Bronchial epithelial cell (primary cell): ENCODE measurements around the gene RND3. TPM values are rescaled to one million over a fixed set of nuclear protein-coding genes. Genes with fewer than 3 reads are reported as not detected.

Experiments
- DNase-seq: peaks from one replicate; pipeline ENCODE4 v3.0.0-alpha.2; 2010; ENCODE audit warnings: low read depth
- FAIRE-seq: peaks from 2 replicates; lab custom pipeline; 2011; peaks lifted over from hg19 to GRCh38; lab: Jason Lieb, UNC
- H3K27me3 ChIP-seq: 2 replicates; pipeline ENCODE4 v1.5.1; 2011; ENCODE audit warnings: low read length; ENCODE audit not compliant: control insufficient read depth, insufficient read depth
- H3K36me3 ChIP-seq: 2 replicates; pipeline ENCODE4 v1.5.1; 2011; ENCODE audit warnings: low read length; ENCODE audit not compliant: control insufficient read depth, insufficient read depth
- H3K4me3 ChIP-seq: 2 replicates; pipeline ENCODE4 v1.5.1; 2011; ENCODE audit warnings: mild to moderate bottlenecking, low read depth, low read length, control low read depth
- total RNA-seq: library from RNA; depleted of rRNA; stranded (reverse); fragments of >200 nt; gene quantifications from 2 replicates; pipeline ENCODE4 v1.2.1, GENCODE V29; 2014
- TF ChIP-seq, protein P1 (sequence below): IDR thresholded peaks from 2 replicates; pipeline ENCODE4 v1.5.1; 2011; ENCODE audit warnings: mild to moderate bottlenecking, moderate library complexity, low read length, control low read depth, inconsistent platforms; ENCODE audit not compliant: insufficient read depth, severe bottlenecking

RND3 gene
- total RNA-seq, 1 donor from 2014 or later: 260 TPM

- Histone ChIP-seq H3K27me3 (no peaks in the 10 kb centered on the region), H3K36me3 (no peaks in the 10 kb centered on the region), H3K4me3 (no peak overlapping the region)
- TF ChIP-seq, protein P1, sequence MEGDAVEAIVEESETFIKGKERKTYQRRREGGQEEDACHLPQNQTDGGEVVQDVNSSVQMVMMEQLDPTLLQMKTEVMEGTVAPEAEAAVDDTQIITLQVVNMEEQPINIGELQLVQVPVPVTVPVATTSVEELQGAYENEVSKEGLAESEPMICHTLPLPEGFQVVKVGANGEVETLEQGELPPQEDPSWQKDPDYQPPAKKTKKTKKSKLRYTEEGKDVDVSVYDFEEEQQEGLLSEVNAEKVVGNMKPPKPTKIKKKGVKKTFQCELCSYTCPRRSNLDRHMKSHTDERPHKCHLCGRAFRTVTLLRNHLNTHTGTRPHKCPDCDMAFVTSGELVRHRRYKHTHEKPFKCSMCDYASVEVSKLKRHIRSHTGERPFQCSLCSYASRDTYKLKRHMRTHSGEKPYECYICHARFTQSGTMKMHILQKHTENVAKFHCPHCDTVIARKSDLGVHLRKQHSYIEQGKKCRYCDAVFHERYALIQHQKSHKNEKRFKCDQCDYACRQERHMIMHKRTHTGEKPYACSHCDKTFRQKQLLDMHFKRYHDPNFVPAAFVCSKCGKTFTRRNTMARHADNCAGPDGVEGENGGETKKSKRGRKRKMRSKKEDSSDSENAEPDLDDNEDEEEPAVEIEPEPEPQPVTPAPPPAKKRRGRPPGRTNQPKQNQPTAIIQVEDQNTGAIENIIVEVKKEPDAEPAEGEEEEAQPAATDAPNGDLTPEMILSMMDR: no peak
- FAIRE-seq (no peak), DNase-seq (peak; percentile 95)
Observed at GRCh38 chr2:150520887-150521664, 33.6 kb upstream of the RND3 start.

DNA sequence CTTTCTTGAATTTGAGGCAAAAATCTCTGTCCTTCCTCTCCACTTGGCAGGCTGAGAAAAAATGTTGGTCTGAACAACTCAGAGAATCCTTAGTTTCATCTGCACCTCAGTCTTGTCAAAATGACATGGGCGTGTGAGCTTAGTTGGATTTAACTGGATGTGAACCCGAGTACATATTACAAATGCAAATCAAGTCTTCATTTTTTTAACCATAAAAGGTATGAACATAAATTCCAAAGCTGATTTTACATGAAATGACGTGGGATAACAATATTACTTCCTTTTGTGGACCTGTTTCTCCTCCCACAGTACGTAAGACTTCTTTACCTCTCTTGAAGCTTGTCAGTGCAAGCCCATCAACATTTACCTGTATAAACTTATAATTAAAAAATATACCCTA is 32.6 kb upstream of the RND3 start:
- FAIRE-seq: no peak
- Histone ChIP-seq H3K4me3 (no peak overlapping the region), H3K27me3 (no peaks in the 10 kb centered on the region), H3K36me3 (no peaks in the 10 kb centered on the region)
- peak; percentile 84 for DNase-seq
- TF ChIP-seq, protein P1: no peak

DNA sequence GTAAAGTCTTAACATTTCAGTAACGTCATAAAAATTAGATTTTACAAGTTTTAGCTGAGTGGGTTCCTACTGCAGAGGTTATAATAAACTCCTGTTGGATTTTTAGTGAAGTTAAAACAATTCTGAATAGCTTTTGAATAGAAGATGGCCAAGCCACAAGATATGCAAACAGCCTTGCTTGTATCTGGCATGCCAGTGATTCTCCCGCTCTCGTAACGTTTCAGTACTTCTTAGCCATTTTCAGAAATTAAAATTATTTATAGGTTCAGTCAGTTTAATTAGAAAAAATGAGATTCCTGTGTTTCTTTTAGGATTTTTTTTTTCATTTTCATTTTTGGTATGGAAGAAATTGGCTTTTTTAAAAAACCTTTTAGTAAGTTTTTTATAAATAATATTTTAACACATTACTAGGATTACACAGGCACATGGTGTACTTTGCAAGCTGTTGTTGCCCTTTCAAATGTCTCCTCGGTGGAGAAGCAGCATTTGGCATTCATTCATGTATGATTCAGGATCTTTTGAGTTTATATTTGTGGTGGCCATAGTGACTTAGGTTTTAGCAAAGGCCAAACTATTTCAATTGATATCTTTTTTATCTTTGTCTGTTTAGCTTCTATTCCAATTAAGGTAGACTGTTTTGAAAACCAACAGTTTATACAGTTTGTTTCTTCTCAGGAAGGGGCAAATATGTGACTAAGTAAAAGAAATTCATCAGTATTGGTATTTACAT is 30.6 kb upstream of the RND3 start:
- Histone ChIP-seq H3K27me3 (no peaks in the 10 kb centered on the region), H3K4me3 (no peak overlapping the region), H3K36me3 (no peaks in the 10 kb centered on the region)
- DNase-seq (peak; percentile 46), FAIRE-seq (no peak)
- TF ChIP-seq, protein P1: no peak

- Histone ChIP-seq H3K4me3 (no peak overlapping the region), H3K27me3 (no peaks in the 10 kb centered on the region), H3K36me3 (no peaks in the 10 kb centered on the region)
- TF ChIP-seq, protein P1: no peak
- FAIRE-seq (no peak), DNase-seq (peak; percentile 76)
Observed at GRCh38 chr2:150513647-150514046, 26.2 kb upstream of the RND3 start.

DNA sequence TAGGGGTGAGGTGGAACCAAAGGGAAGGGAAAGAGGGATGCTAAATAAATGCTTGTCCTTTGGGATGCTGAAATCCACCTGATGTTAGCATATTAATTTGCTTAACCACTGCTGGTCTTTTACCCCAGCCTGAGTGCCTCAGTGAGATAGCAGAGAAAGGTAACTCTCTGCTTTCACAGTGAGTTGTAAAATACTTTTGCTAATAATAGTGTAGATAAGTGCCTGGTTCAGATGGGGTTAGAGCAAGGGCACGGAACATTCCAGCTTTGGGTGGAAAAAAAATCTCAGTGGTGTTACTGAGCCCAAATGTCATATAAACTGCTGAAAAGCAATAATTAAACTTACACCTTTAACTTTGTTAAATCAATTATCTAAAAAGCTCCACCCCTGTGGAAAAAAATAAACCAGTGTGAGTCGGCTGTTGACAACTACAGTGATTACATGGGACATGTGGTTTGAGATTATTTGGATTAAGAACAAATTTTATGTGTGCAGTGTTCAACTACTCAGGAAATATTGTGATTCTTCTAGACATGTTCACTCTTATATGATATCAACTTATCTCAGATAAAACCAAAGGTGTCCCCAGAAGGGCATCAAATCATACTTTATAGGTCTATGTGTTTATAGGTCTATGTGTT is 21.1 kb upstream of the RND3 start:
- H3K36me3 ChIP-seq: no peaks in the 10 kb centered on the region
- H3K4me3 ChIP-seq: no peak overlapping the region
- TF ChIP-seq, protein P1: no peak
- FAIRE-seq (no peak), DNase-seq (no peak)
- H3K27me3 ChIP-seq: no peaks in the 10 kb centered on the region
